Measurements from ENCODE around the gene RHBDF2.
A peak's percentile ranks its signal among the peaks of the same experiment; 100 is the strongest.

Gene RHBDF2

DNA sequence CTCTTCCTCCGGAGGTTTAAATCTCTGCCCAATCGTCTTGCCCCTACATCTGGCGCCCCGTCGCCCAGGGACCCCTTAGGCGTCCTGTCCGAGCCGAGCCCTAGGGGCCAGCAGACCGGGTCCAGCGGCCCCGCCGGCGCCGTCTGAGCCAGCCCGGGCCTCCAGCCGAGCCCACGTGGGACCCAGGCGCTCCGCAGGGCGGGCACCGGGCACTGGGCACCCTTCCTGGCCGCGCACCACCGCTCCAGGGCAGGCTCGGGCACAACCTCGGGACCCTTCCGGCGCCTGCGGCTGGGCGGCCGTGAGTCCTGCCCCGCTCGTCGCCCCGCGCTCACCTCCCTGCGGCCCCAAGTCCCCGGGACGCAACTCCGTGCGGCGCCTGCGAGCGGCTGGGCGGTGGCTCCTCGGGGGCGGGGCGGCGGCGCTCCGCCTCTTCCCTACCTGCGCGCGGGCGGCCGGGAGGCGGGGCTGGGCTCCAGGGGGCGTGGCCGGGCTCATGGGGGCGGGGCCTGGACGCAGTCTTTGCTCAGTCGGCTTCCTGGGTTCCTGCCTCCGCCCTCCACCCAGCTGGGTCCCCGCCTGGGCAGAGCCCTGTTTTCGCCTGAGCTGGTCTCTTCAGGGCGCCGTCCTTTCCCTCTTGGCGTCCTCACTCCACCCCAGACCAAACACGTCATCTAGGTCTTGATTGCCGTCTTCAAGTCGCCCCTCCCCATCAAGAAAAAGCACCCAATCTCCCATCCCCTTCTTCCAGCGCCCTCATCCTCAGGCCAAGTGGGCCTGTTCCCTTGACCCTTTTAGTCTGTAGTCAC lies at the start of gene RHBDF2:
Gene RHBDF2 (minus strand): TSS at position 406 of the 809 bp plus-strand sequence. CDS start 19,899 bp downstream, outside the sequence.
- DNase-seq (ENCODE audit: low read depth in 2 of 2, low spot score in 1 of 2), result peak; percentile 91 to 94

DNA sequence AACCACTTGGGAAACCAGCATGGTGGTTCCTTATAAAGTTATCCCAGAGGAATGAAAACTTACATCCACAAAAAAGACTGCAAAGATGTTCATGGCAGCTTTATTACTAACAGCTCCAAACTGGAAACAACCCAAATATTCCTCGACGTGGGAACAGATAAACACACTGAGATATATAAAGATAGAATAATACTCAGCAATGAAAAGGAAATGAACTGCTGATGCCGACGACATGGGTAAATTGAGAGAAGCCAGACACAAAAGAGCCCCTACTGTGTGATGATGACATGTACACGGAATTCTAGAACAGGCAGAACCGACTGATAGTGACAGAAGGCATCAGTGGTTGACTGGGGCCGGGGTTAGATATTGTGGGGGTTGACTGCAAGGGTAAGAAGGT lies 48.3 kb upstream of the RHBDF2 start:
- DNase-seq (ENCODE audit: low read depth in 2 of 2, low spot score in 1 of 2), result no peak

GRCh38 chr17:76549215-76549518 lies 47.9 kb upstream of the RHBDF2 start:
- no peak for DNase-seq (ENCODE audit: low read depth in 2 of 2, low spot score in 1 of 2)

DNA sequence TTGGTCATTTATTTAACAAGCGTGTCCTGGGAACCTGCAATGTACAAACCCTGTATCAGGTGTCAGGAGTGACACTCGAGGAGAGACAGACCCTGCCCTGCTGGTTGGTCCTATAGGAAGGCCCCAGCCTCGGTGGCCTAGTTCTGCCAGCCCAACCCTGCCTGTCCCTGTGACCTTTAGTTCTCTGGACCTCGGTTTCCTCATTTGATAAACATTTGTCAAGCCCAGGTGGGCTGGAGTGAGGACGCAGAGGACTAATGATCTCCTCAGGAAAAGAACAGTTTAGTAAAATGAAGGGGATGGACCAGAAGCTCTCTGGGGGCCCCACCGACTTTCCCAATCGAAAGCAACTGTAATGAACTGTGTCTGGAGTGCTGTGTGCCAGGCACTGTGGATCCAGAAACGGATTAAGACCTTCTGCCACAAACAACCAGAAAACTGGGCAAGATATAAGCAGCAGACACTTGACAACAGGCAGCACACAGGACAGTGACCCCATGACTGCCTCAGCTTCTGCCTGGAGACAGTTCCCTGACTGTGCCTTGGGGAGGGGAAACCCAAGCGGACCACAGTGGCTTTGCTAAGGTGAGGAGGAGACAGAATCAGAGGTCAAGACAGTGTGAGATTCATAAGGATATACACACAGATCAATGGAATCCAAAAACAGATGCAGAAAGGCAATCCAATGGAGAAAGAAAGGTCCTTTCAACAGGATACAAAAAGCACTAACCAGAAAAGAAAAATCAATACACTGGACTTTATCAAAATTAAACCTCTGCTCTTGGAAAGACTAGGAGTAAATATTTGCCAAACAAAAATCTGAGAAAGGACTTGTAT lies 47.4 kb upstream of the RHBDF2 start:
- no peak for DNase-seq (ENCODE audit: low read depth in 2 of 2, low spot score in 1 of 2)

DNA sequence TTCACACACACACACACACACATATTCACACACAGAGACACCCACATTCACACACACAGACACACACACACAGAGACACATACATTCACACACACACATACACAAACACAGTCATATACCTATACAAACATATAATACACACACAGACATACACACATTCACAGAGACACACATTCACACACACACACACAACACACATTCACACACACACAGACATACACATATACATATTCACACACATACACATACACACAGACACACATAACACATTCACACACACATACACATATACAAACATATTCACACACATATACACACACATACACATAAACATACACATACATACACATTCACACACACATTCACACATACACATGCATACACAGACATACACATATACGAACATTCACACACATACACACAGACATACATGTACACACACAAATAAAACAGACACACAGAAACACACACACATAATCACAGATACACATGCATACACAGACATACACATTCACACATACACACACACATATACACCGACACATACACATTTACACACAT lies 46.5 kb upstream of the RHBDF2 start:
- no peak for DNase-seq (ENCODE audit: low read depth in 2 of 2, low spot score in 1 of 2)

- no peak for DNase-seq (ENCODE audit: low read depth in 2 of 2, low spot score in 1 of 2)
Measured at GRCh38 chr17:76547183-76547641, 46.0 kb upstream of the RHBDF2 start.

- DNase-seq (ENCODE audit: low read depth in 2 of 2, low spot score in 1 of 2), result no peak
Measured at GRCh38 chr17:76546556-76547182, 45.4 kb upstream of the RHBDF2 start.

DNA sequence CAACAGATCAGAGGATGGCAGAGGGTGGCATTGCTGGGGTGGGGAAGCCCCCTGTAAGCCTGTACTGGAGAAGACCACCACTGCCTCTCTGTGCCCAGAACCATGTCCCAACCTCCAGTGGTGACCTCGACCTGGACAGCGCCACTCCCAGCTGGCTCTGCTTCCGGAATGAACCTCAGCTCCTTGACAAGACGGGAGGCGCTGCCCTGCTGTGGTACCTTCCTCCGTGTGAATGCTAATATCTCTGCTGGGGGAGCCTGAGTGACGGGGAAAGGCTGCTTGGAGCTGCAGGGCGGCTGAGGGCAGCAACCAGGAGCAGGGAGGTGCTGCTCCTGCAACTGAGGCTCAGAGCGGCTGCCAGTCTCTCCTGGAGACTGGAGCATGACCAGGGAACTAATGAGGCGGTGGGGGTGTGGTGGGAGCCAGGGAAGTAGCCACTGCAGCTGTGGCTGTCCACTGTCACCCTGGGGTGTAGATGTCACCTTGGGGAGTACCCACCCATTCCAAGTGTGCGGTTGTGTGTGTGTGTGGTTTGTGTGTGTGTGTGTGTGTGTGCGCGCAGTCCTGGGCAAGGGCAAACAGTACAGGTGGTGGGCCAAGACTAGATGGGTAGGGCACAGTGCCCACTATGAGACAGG lies 44.8 kb upstream of the RHBDF2 start:
- no peak for DNase-seq (ENCODE audit: low read depth in 2 of 2, low spot score in 1 of 2)

GRCh38 chr17:76544546-76545365 lies 43.5 kb upstream of the RHBDF2 start:
- DNase-seq (ENCODE audit: low read depth in 2 of 2, low spot score in 1 of 2), result no peak

- DNase-seq (ENCODE audit: low read depth in 2 of 2, low spot score in 1 of 2), result no peak
Measured at GRCh38 chr17:76543826-76544545, 42.8 kb upstream of the RHBDF2 start.

GRCh38 chr17:76543482-76543825 lies 42.2 kb upstream of the RHBDF2 start:
- no peak for DNase-seq (ENCODE audit: low read depth in 2 of 2, low spot score in 1 of 2)

DNA sequence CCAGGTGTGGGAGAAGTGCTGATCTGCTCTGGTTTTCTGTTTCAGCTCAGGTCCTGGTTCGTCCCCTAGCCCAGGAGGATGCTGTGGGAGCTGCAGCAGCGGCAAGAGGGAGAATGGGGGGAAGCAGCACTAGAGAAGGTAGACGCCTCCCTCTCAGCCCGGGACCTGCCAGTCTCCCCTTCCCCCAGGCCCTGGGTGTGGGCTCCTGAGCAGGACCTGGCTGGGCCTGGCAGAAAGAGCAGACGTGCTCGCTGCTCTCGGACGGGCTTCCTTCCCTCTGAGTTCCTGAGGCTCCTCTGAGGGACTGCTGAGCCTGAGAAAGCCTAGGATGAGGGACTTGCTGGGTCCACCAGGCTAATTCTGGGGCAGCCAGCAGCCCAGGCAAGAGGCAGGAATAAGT lies 41.8 kb upstream of the RHBDF2 start:
- DNase-seq (ENCODE audit: low read depth in 2 of 2, low spot score in 1 of 2), result no peak

- no peak for DNase-seq (ENCODE audit: low read depth in 2 of 2, low spot score in 1 of 2)
Measured at GRCh38 chr17:76542566-76542971, 41.3 kb upstream of the RHBDF2 start.

DNA sequence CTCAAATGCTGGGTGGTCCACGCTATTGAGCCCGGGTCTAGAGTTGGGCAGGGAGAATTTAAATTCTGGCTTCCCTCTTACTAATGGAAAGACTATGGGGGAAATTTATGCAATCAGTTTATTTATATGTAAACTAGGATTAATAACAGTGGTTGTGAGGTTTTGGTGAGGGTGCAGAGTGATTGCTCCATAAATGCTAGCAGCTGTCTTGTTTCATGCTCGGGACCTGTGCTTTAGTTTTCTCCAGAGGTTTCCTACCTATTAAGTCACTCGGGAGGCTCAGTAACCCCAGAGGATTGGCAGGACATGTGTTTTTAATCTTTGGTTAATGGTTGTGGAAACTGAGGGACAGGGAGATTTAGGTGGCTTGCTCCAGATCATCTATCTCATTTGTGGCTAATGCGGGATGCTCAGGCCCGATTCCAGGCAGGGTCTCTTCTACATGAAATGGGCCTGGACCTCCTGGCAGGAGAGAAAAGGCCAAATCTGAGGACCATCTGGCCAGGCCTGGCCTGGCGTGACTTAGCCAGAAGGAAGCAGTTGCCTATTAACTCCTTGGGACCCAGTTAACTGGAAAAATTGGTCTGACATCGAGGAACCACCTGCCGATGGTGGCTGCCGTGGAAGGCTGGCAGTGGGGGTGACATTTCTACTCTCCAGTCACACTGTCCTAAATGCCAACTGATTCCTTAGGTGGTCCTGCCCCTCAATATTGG lies 40.7 kb upstream of the RHBDF2 start:
- no peak for DNase-seq (ENCODE audit: low read depth in 2 of 2, low spot score in 1 of 2)

GRCh38 chr17:76540381-76541300 lies 39.4 kb upstream of the RHBDF2 start:
- no peak for DNase-seq (ENCODE audit: low read depth in 2 of 2, low spot score in 1 of 2)

DNA sequence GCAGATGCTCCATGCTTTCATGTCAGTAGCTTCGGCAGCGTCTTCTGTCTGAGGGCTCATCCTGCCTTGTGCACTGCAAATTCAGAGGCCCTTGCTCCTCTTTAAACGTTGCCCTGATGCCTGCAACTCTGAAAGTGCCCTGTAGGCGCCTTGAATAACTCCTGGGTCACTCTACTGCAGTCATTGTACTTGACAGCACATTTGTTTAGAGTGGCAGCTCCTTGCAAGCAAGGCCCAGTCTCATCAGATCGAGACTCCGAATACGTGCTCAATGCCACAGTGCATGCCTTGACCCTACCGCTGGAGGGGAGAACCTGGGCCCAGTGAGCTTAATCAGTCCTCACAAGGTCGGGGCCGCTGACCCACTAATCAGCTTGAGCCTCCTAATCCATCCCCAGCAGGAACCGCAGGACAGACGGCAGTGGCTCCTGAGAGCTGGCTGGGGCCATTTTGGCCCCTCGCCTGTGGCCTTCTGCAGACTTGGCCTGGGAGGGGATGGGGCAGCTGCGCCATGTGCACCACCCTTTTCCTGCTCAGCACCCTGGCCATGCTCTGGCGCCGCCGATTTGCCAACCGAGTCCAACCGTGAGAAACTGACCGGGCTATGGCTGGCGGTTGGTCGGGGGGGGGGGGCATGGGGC lies 38.5 kb upstream of the RHBDF2 start, which contains the start of gene PRCD:
Gene PRCD (plus strand): TSS at position 414 of the 641 bp plus-strand sequence. CDS start 98 bp downstream, at position 512.
- no peak for DNase-seq (ENCODE audit: low read depth in 2 of 2, low spot score in 1 of 2)

DNA sequence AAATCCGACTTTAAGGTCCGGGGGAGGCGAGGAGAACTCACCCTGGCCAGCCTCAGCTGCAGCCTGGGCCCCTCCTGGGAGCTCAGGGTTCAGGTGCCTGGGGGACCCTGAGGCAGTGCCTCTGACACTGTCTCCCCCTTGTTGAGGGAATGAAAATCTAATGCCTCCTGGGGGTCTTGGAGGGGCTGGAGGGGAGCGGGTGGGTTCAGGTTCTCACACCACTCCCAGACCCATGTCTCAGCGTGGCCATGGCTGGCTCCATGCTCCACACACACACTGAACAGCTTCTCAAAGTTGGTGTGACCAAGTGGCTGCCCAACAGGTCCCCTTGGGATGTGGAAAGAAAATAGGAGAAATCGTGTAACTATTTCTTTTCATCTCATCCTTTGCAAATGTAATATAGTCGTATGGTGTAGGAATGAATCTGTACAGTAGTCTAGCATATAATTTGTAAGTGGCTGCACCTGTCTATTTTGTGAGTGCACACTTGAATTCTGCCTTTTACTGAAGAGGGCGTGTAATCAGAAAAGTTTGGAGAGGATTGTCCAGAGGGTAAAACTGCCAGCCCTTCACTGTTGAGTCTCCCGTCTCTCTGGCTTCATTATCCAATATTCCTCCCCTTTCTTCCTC lies 37.8 kb upstream of the RHBDF2 start:
- DNase-seq (ENCODE audit: low read depth in 2 of 2, low spot score in 1 of 2), result no peak
